ENCODE results near the gene STK32C. TPM values are rescaled to one million over a fixed set of nuclear protein-coding genes. Genes with fewer than 3 reads are reported as not detected.

The STK32C gene
- total RNA-seq, 2 donors from 2014 or later = 8.4 to 9.9 TPM

DNA sequence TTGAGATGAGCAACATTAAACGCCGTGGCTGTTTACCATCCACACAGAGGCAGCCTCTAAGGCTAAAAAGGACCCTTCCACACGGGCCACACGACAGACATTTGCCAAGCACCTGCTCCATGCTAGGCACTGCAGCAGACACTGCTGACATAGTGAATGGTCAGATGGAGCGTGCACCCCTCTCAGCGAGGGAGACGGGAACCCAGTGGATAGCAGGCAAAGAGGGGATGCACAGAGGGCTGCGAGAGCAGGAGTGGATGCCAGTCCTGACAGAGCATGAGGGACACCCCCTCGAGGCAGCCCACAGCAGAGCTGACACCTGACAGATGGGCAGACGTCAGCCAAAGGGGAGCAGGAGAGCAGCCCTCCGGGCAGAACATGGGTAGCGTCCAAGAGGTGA is 5.6 kb upstream of the STK32C start:
- Histone ChIP-seq H3K27me3 (ENCODE audit: control insufficient read depth, insufficient read depth, low read length, poor library complexity, severe bottlenecking) (peaks cover 35% of the 10 kb centered on the region), H3K4me1 (ENCODE audit: control insufficient read depth, insufficient read depth, low read length) (no peaks in the 10 kb centered on the region), H3K4me3 (ENCODE audit: low read length) (no peak overlapping the region), H3K9me3 (ENCODE audit: control insufficient read depth, low read length) (no peaks in the 10 kb centered on the region), H3K27ac (ENCODE audit: low read depth, low read length) (no peak overlapping the region), H3K9ac (ENCODE audit: extremely low read depth, low read length, poor library complexity, severe bottlenecking) (no peak overlapping the region), H3K36me3 (ENCODE audit: control insufficient read depth, insufficient read depth, low read length) (no peaks in the 10 kb centered on the region)
- Mint-ChIP-seq H3K36me3 (ENCODE audit: low read depth) (no peaks in the 10 kb centered on the region), H3K4me3 (no peak overlapping the region), H3K4me1 (no peaks in the 10 kb centered on the region), H3K27ac (no peak overlapping the region), H3K27me3 (ENCODE audit: insufficient read depth) (peaks cover 54% of the 10 kb centered on the region), H3K9me3 (peaks cover 16% of the 10 kb centered on the region)
- no peak for DNase-seq
- TF ChIP-seq, protein P1, sequence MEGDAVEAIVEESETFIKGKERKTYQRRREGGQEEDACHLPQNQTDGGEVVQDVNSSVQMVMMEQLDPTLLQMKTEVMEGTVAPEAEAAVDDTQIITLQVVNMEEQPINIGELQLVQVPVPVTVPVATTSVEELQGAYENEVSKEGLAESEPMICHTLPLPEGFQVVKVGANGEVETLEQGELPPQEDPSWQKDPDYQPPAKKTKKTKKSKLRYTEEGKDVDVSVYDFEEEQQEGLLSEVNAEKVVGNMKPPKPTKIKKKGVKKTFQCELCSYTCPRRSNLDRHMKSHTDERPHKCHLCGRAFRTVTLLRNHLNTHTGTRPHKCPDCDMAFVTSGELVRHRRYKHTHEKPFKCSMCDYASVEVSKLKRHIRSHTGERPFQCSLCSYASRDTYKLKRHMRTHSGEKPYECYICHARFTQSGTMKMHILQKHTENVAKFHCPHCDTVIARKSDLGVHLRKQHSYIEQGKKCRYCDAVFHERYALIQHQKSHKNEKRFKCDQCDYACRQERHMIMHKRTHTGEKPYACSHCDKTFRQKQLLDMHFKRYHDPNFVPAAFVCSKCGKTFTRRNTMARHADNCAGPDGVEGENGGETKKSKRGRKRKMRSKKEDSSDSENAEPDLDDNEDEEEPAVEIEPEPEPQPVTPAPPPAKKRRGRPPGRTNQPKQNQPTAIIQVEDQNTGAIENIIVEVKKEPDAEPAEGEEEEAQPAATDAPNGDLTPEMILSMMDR (conservative IDR thresholded peaks at IDR 0.05) = no peak
- 92 to 94% methylated on average over 12 of the region's 12 CpGs for WGBS, 2 experiments (ENCODE audit: insufficient coverage in 1 of 2, insufficient read length in 1 of 2)

DNA sequence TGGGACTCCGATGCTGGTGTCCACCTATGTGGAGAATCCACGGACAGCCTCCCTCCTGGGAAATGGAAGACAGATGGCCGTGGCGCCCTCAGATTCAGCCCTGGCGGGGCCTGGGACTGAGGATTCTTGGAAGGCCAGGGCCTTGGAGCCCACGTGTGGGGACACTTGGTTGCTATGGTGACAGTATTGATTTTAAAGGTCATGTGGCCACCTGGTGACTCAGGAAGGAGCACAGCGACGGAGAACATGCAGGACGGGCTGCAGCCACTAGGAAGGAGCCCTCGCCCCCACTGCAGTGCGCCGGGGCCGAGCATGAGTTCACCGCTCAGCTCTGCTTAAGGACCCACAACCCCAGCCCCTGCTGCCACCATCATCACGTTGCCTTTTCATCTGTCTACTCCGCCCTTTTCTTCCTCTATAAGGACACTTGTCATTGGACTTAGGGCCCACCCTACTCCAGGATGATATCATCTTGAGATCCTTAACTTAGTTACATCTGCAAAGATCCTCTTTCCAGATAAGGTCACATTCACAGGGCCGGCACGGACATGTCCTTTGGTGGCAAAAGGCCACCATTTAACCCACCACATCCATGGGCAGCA is 3.7 kb upstream of the STK32C start:
- H3K4me1 ChIP-seq (ENCODE audit: control insufficient read depth, insufficient read depth, low read length) = no peaks in the 10 kb centered on the region
- Mint-ChIP-seq H3K27me3 (ENCODE audit: insufficient read depth) (peaks cover 59% of the 10 kb centered on the region), H3K9me3 (peaks cover 21% of the 10 kb centered on the region), H3K27ac (no peak overlapping the region), H3K36me3 (ENCODE audit: low read depth) (peaks cover 2% of the 10 kb centered on the region), H3K4me3 (no peak overlapping the region), H3K4me1 (peaks cover 1% of the 10 kb centered on the region)
- H3K27me3 ChIP-seq (ENCODE audit: control insufficient read depth, insufficient read depth, low read length, poor library complexity, severe bottlenecking) = peaks cover 46% of the 10 kb centered on the region
- TF ChIP-seq, protein P1 (conservative IDR thresholded peaks at IDR 0.05) = peak; percentile 45
- H3K9me3 ChIP-seq (ENCODE audit: control insufficient read depth, low read length) = peaks cover 4% of the 10 kb centered on the region
- WGBS, 2 experiments (ENCODE audit: insufficient coverage in 1 of 2, insufficient read length in 1 of 2) = 64 to 73% methylated on average over 10 to 18 of the region's 18 CpGs
- no peak overlapping the region for H3K4me3 ChIP-seq (ENCODE audit: low read length)
- peak; percentile 77 for DNase-seq
- H3K27ac ChIP-seq (ENCODE audit: low read depth, low read length) = no peak overlapping the region
- no peak overlapping the region for H3K9ac ChIP-seq (ENCODE audit: extremely low read depth, low read length, poor library complexity, severe bottlenecking)
- H3K36me3 ChIP-seq (ENCODE audit: control insufficient read depth, insufficient read depth, low read length) = no peaks in the 10 kb centered on the region

DNA sequence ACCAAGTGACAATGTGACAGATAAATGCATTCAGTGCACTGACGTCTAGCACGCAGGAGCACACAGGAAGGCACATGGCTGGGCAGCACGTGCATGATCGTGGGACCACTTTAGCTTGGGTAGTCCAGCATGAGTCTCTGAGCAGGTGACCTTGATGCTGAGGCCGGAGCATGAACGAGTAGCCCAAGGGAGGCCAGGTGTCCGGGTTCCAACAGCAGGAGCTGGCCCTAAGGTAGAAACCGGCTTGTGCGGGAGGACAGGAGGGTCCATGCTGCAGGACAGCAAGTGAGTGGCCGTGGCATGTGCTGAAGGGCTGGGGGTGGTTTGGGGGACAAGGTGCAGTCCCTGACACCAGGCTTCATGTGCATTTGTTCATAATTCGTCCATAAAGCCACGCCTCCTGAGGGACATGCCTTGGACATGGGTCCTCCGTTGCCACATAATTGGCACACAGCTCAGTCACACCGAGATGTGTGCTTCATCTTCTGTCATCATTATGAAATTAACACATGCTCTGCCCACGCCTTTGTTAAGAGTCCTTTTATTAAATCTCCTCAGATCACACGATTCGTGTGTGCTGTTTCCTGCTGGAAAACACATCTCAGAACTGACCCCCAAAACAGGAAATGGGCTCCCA is 3.1 kb upstream of the STK32C start:
- 94 to 96% methylated on average over 12 to 17 of the region's 17 CpGs for WGBS, 2 experiments (ENCODE audit: insufficient coverage in 1 of 2, insufficient read length in 1 of 2)
- Mint-ChIP-seq H3K4me3 (no peak overlapping the region), H3K27ac (no peak overlapping the region), H3K4me1 (peaks cover 1% of the 10 kb centered on the region), H3K27me3 (ENCODE audit: insufficient read depth) (peaks cover 62% of the 10 kb centered on the region), H3K9me3 (peaks cover 28% of the 10 kb centered on the region), H3K36me3 (ENCODE audit: low read depth) (peaks cover 5% of the 10 kb centered on the region)
- TF ChIP-seq, protein P1 (conservative IDR thresholded peaks at IDR 0.05) = no peak
- DNase-seq = no peak
- Histone ChIP-seq H3K9me3 (ENCODE audit: control insufficient read depth, low read length) (peaks cover 10% of the 10 kb centered on the region), H3K9ac (ENCODE audit: extremely low read depth, low read length, poor library complexity, severe bottlenecking) (no peak overlapping the region), H3K4me1 (ENCODE audit: control insufficient read depth, insufficient read depth, low read length) (no peaks in the 10 kb centered on the region), H3K27ac (ENCODE audit: low read depth, low read length) (no peak overlapping the region), H3K36me3 (ENCODE audit: control insufficient read depth, insufficient read depth, low read length) (no peaks in the 10 kb centered on the region), H3K4me3 (ENCODE audit: low read length) (no peak overlapping the region), H3K27me3 (ENCODE audit: control insufficient read depth, insufficient read depth, low read length, poor library complexity, severe bottlenecking) (peaks cover 53% of the 10 kb centered on the region)

Measured in endodermal cell (in vitro differentiated cells).